Fibroblast of lung (primary cell): ENCODE measurements around the gene UBE2D2.

Experiments
- EZH2 ChIP-seq: IDR thresholded peaks from 2 replicates; pipeline ENCODE4 v1.5.1; 2012; ENCODE audit warnings: low read length, control low read depth, mild to moderate bottlenecking; ENCODE audit errors: missing control alignments
- TF ChIP-seq, protein P1 (sequence below), 2 donors: IDR thresholded peaks in 1 of 2; conservative IDR thresholded peaks in 1 of 2; 1 replicate in 1 of 2; 2 replicates in 1 of 2; pipeline ENCODE4 v1.5.1; 2011 to 2012; ENCODE audit warnings: low read length in 2 of 2, control low read depth in 1 of 2, inconsistent platforms in 1 of 2, low read depth in 1 of 2, mild to moderate bottlenecking in 1 of 2

DNA sequence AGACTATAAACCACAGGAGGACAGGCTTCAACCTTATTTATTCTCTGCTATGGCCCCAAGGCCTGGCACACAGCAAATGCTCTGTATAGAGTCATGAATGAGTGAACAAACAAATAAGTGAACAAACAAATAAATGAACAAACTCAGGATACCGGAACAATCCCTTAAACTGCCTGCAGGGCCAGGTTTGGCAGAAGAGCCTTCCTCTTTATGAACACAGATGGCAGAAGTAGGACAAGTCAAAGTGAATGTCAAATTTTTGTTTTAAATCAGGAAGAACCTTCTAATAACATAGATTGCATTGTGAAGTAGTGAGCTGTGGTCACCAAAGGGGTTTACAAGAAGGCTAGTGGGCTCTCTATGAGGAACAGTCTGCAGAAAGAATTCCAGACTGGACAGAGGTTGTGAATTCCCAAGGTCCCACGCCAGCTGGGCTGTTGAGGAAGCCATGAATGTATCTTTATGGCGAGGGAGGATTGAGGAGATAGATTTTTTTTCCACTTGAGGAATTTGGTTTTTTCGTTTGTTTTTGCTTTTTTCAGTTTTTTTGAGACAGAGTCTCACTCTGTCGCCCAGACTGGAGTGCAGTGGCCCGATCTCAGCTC is 48.3 kb upstream of the UBE2D2 start:
- TF ChIP-seq, protein P1, sequence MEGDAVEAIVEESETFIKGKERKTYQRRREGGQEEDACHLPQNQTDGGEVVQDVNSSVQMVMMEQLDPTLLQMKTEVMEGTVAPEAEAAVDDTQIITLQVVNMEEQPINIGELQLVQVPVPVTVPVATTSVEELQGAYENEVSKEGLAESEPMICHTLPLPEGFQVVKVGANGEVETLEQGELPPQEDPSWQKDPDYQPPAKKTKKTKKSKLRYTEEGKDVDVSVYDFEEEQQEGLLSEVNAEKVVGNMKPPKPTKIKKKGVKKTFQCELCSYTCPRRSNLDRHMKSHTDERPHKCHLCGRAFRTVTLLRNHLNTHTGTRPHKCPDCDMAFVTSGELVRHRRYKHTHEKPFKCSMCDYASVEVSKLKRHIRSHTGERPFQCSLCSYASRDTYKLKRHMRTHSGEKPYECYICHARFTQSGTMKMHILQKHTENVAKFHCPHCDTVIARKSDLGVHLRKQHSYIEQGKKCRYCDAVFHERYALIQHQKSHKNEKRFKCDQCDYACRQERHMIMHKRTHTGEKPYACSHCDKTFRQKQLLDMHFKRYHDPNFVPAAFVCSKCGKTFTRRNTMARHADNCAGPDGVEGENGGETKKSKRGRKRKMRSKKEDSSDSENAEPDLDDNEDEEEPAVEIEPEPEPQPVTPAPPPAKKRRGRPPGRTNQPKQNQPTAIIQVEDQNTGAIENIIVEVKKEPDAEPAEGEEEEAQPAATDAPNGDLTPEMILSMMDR (conservative IDR thresholded peaks at IDR 0.05 in 1 of 2, IDR thresholded peaks at IDR 0.05 in 1 of 2; ENCODE audit: low read depth in 1 of 2, low read length in 2 of 2): no peak
- no peak for TF ChIP-seq EZH2
